HG03196 (cell line): ENCODE results near the gene MMEL1.

Experiments
- ATAC-seq: cut with Tn5 transposase; IDR thresholded peaks from one replicate; pipeline ENCODE4 v1.9.1; 2021; ENCODE audit not compliant: unreplicated experiment

The MMEL1 gene

DNA sequence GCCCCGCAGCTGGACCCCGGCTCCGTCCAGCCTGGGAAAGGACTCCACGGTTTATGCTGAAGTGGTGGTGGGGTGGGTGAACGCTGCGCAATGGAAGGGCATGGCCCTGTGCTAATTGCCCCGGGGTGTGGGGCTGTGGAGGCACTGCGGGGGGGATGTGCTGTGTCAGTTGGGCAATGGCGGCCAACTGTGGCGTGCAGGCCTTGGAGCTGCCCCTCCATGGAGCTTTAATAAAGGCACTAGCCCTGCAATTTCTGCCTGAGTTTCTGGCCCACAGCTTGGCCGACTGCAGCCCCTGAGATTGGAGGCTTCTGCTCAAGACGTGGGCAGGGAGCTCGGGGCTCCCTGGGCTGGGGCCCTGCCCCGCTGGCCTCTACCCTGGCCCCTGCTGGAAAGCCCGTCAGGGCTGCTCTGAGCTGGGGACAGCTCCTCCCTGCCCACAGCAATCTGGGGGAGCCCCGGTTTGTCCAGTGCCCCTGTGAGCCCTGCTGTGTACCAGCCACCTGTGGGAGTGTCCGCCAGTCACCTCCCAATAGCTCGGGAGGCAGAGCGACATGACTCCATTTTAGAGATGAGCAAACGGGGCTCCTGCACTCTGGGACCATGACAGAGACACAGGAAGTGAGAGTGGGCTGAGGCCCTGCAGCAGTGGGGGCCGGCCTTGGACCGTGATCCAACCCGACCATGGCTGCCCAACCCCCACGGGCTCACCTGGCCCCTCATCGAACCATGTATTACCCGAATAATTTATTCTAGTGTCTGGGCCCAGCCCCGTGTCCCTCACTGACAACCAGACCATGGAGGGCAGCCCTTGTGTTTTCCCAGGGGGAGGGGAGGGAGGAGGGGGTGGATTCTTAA, 85.4 kb downstream of the MMEL1 start:
- no peak for ATAC-seq

DNA sequence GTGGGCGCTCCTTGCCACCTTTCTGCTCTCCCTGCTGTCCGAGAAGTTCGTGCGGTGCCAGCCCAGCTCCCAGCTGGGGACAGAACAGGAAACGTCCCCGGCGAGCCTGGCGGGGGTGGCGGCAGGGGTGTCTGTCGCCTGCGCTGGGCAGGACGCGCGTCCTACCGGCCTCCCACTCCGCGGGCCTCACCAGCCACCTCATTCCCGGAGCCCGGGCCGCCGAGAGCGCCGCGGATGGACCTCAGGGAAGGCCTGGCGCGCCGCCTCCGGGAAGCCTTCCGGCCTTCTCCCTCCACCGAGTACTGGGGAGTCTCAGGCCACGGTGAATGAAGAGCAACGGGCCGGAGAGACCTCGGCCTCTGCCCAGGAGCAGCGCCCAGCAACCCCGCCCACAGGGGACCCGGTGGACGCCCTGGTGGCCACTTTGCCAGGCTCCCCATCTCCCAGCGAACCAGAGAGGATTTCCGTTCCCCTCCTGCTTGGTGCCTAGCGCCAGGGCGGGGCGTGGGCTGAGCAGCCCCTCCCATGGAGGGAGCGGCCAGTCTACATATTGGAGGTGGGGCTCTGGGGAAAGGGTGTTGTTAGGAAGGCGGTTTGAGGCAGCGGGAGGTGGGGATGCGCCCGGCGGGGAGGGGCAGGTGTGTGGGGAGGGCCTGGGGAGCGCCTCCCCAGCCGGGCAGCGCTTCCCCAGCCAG, 86.2 kb downstream of the MMEL1 start:
- peak; percentile 29 for ATAC-seq

DNA sequence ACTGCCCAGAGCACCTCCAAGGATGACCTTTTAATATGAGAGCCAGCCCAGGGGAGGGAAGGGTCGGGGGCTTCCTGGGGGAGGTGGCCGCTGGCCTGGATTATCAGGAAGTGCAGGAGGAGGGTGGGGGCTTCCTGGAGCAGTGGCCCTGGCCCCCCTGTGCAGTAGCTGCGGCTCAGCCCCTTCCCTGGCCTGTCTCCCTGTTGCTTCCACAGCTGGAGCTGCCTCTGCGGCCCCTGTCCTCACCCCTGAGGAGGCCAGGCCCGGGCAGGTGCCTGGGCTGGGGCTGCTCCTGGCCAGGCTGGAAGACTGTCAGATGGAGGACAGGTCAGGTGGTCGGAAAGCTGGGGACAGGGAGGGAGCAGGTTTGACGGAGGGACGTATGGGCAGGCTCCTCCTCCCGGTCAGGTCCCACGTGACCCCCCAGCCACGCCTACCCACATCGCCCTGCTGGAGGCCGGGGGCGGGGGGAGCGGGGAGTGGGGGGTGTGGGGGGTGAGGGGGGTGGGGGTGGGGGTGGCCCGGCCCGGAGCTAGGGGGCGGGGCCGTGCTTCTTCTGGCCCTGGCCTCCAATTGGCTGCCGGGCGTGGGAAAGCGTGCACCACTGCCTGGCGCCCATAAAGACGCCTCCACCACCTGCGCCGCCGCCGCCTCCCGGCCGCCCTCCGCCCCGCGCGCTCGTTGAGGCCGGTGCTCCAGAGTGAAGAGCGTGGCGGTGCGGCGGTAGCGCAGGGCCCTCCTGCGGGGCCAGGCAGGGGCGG, 86.9 kb downstream of the MMEL1 start:
- peak; percentile 37 for ATAC-seq

DNA sequence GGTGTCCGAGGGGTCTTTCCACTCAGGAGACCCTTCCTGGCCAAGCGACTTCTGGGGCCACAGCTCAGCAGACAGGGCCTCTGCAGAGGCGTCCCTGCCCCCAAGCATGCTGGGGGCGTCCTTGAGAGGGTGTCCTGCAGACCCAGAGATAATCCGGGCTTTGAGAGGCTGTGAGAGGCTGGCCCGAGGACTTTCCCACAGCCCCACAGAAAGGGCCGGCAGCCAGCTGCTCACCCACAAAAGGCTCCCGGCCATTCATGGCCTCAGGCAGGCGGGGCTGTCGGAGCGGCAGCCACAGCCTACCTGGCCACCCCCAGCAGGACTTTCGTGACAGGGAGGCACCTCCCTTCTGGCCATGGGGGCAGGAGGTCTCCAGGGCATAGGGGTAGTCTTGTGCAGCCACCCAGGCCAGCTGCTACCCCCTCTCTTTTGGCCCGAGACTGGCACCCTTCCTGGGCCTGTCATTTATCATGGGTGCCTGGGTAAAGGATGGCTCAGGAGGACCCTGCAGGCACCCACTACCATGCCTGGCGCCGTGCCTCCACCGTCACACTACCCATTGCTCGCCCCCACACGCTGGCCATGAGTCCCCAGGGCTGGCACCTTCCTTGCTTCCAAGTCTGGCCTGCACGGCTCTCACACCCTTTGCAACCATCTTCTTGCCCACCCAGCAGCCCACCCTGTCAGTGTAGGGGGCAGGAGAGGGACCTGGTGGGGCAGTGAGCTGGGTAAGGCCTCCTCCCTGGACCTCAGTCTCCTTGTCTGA, 87.8 kb downstream of the MMEL1 start:
- ATAC-seq: no peak

DNA sequence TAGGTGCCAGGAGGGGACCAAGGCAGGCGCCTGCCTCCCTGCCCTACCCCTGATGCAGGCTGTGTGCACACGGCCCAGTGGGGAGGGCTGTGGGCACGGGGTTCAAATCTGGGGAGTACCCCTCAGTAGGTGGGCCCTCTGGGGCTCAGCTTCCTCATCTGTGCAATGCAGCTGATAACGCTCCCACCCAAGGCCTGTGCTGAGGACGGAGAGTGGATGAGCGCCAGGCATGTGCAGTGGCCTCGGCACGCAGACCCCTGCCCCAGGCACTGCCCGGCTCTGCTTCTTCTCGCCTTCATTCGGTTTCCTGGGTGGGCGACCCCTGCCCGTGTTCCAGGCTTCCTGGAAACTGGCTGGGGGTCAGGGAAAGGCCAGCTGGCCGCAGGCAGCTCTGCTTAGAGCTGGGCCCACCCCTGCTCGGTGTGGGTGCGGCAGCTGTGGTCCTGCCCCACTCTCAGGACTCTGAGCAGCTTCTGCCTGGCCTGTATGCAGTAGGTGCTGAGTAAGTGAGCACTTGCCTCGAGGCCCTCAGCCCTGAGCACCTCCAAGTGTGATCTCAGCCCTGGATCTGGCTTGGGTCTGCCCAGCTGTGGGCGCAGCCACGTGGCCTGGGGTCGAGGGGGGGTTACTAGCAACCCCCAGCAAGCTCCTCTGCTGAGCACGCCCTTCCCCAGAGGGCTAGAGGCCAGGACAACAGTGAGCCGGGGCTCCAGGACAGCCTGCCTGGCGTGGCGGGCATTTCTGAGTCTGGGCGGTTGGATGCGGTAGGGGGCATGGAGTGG, 88.5 kb downstream of the MMEL1 start:
- no peak for ATAC-seq

DNA sequence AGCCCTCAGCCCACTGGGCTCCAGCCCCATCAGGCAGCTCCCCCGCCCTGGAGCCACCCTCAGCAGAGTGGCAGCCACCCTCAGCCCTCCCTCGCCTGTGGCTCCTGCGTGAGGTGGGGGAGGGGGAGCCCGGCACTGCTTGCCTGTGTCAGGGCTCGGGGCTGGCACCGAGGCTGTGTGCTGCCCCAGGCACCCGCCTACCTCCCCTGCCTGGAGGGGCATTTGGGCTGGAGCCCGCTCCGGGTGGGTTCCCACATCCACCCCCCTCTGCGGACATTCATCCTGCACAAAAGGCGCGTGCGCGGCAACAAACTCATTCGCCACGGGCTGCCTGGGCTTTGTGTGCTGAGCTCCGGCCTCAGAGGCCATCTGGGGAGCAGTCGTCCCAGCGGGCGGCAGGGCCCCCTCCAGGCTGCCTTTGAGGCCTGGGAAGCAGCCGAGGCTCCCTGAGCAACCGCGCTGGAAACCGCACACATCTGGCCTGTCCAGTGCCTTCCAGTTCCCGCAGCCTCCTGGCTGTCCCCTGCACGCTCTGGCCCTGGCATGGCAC, 89.2 kb downstream of the MMEL1 start:
- no peak for ATAC-seq

DNA sequence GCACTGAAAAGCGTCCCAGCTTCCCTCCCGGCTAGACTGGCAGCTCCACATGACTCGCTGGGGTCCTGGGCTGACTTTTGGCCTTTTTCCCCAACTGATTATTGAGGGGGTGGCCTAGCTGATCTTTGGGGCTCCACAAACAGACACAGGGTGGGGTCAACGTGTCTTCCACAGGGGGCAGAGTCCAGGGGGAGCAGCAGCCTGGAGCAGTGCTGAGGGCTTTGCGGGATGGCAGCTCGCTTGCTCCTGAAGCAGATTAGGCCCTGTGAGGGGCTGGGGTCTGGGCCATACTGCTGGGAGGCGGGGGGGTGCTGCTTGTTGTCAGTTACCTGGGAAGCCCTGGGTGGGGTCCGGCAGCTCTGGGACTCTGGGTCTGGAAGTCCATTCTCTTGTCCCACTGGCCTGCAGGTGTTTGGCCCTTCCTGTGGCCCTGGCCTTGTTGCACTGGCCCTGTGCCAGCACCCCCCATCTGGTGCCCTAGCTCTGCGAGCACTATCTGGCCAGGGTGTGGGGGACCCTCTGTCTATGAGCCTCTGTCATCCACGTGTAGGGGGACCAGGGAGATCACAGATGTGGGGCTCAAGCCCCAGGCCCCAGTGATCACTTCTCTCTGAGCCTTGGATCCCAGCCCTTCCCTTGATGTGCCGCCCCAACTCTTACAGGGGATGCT, 90.4 kb downstream of the MMEL1 start:
- ATAC-seq: no peak

DNA sequence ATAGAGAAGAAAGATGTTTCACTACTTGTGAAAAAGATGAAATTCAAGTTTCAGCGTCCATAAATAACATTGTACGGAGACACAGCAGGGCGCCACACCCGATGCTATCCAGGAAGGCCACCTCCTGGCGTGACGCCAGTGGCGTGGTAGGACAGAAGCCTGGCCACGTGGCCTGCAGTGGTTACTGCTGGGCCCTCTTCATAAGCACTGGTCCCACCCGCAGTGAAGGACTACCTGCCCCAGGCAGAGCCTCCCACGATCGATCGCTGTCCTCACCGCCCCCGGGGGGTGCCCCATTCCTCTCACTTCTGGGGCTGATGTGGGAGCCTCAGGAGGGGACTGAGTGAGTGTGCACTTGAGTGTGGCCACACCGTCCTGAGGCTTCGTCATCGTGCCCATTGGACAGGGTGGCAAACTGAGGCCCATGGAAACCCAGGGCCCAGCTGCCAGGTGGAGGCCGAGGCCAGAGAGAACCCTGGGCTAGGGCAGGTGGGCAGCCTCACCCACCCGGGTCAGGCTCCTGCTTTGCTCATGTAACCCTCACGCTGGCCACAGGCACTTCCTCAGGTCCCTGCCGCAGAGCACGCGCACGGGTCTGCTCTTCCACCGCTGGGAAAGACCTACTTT, 91.1 kb downstream of the MMEL1 start:
- ATAC-seq: no peak

DNA sequence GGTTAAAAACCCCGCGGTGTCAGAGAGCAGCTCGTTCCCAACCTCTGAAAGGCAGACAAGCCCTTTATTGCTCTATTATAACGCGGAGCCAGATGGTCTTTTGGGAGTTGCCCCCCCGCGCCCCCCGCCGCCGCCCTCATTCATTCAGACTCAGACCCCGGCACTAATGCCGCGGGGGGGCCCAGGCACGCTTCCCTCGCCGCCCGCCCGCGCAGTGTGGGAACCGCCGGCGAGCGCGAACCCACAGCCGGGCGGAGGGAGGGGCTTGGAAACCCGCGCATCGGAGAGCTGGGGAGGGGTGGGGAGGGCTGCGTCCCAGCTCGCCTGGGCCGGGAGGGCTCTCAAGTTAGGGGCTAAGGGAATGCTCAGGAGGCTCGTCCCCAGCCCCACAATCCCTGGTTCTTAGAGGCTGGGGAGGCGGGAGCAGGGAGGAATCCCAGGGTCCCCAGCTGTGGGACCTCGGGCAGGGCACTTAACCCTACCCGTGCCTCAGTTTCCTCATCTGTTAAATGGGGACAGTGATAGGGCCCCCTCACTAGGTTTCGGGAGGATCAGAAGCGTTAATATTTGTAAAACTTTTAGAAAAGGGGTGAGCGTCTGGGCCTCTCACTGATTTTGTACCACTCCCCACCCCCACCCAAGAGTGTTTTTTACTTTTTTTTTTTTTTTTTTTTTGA, 91.9 kb downstream of the MMEL1 start:
- ATAC-seq: no peak
